Measurements from ENCODE around the gene PRXL2B.

GRCh38 chr1:2595261-2595811, 8.8 kb downstream of the PRXL2B start:
- TF ChIP-seq CTCF (IDR thresholded peaks at IDR 0.05) (no peak), POLR2A (IDR thresholded peaks at IDR 0.05) (no peak)
